Lung (tissue), 12 donors: Measurements from ENCODE around the gene CNRIP1. TPM values are rescaled to one million over a fixed set of nuclear protein-coding genes. Genes with fewer than 3 reads are reported as not detected.

ENCODE experiments used
- ATAC-seq: fragments of 200-7000 bp; cut with Tn5 transposase; one replicate; pipeline ENCODE4 v1.9.1; 2020; ENCODE audit warnings: moderate number of reproducible peaks; ENCODE audit not compliant: insufficient read depth, low FRiP score
- DNase-seq, 3 donors: peaks; one replicate each; pipeline ENCODE4 v3.0.0-alpha.2; 2013 to 2017
- H3K27ac ChIP-seq, 2 donors: one replicate each; pipeline ENCODE4 v1.5.1; 2013; ENCODE audit warnings: mild to moderate bottlenecking in 2 of 2, moderate library complexity in 2 of 2, control low read depth in 1 of 2, inconsistent platforms in 1 of 2, low read depth in 1 of 2, low read length in 1 of 2
- H3K27me3 ChIP-seq, 3 donors: one replicate each; pipeline ENCODE4 v1.5.1; 2013; ENCODE audit warnings: low read length in 2 of 3; ENCODE audit not compliant: control insufficient read depth in 3 of 3, insufficient read depth in 3 of 3
- H3K36me3 ChIP-seq, 4 donors: one replicate each; pipeline ENCODE4 v1.5.1; 2013; ENCODE audit warnings: low read length in 4 of 4, mild to moderate bottlenecking in 1 of 4, moderate library complexity in 1 of 4; ENCODE audit not compliant: control insufficient read depth in 4 of 4, insufficient read depth in 4 of 4
- H3K4me1 ChIP-seq, 5 donors: one replicate each; pipeline ENCODE4 v1.5.1; 2013; ENCODE audit warnings: low read length in 5 of 5, mild to moderate bottlenecking in 2 of 5, moderate library complexity in 1 of 5; ENCODE audit not compliant: control insufficient read depth in 5 of 5, insufficient read depth in 5 of 5
- H3K4me3 ChIP-seq: one replicate; pipeline ENCODE4 v1.5.1; 2013; ENCODE audit warnings: mild to moderate bottlenecking, control low read depth, moderate library complexity
- H3K9ac ChIP-seq, 2 donors: one replicate each; pipeline ENCODE4 v1.5.1; 2013; ENCODE audit warnings: low read length in 2 of 2, control low read depth in 1 of 2; ENCODE audit not compliant: insufficient read depth in 1 of 2
- H3K9me3 ChIP-seq, 4 donors: one replicate each; pipeline ENCODE4 v1.5.1; 2013; ENCODE audit warnings: low read length in 3 of 4, mild to moderate bottlenecking in 1 of 4, moderate library complexity in 1 of 4; ENCODE audit not compliant: control insufficient read depth in 4 of 4, insufficient read depth in 3 of 4
- CTCF ChIP-seq: IDR thresholded peaks from 2 replicates; pipeline ENCODE4 v1.5.1; 2012; ENCODE audit warnings: mild to moderate bottlenecking; ENCODE audit errors: control extremely low read depth, extremely low read depth
- WGBS, 2 donors: extraction: QIAGEN DNeasy Blood & Tissue Kit; methylation state at CpG; one replicate each; pipeline ENCODE4 v1.1.7; 2013; 5-methylcytosine and 5-hydroxymethylcytosine counted together
- polyA plus RNA-seq, 2 donors: library from polyadenylated mRNA; stranded (reverse); fragments of 200-250 nt; gene quantifications; one replicate each; pipeline ENCODE4 v1.2.1, GENCODE V29; 2013
- total RNA-seq, 2 donors: library from RNA; depleted of rRNA in 1 of 2; stranded (reverse); fragments of >200 nt in 1 of 2; gene quantifications; one replicate each; pipeline ENCODE4 v1.2.1, GENCODE V29; 2014 to 2021
- donor health status: control.
- donor health status: control.
- donor health status: Bipolar disorder and iron deficiency.
- donor health status: healthy.
- donor health status: DM: yes; HTN: yes; CAD: no.

CNRIP1 gene
- total and polyA plus RNA-seq, 4 donors = 9.0 to 29.3 (median 14.5) TPM

DNA sequence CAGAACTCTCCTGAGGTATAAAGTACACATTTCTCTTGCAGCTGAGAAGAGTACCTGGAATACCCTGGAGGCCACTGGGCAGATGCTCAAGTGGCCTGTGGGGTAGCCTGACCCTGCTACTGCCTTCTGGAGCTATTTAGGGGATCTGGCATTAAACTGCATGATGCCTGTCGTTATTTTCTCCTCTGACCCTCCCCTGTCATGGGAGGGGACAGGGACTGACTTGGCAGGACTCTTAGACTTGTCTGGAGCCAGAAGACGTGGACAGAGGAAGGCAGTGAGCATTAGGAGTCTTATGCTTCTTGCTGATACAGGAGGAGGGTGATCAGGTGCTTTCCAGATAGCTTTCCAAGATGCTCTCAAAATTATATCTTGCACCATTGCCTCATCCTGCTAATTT is 24.8 kb downstream of the CNRIP1 start:
- DNase-seq (no peak), ATAC-seq (no peak)
- Histone ChIP-seq H3K4me3 (no peak overlapping the region), H3K27me3 (no peaks in the 10 kb centered on the region), H3K27ac (no peak overlapping the region), H3K9me3 (no peaks in the 10 kb centered on the region), H3K4me1 (peaks cover 0 to 28% (median 0%) of the 10 kb centered on the region in 5 donors), H3K9ac (no peak overlapping the region), H3K36me3 (no peaks in the 10 kb centered on the region)
- WGBS, 2 donors = 43 to 58% methylated on average over 2 of the region's 2 CpGs
- TF ChIP-seq CTCF = no peak

- no peaks in the 10 kb centered on the region for H3K36me3 ChIP-seq
- peaks cover 0 to 28% (median 0%) of the 10 kb centered on the region in 5 donors for H3K4me1 ChIP-seq
- H3K9me3 ChIP-seq = no peaks in the 10 kb centered on the region
- no peak overlapping the region for H3K4me3 ChIP-seq
- no peak overlapping the region for H3K9ac ChIP-seq
- TF ChIP-seq CTCF = no peak
- no peak overlapping the region for H3K27ac ChIP-seq
- no peak for DNase-seq
- no peak for ATAC-seq
- 93 to 95% methylated on average over 3 of the region's 3 CpGs for WGBS, 2 donors
- no peaks in the 10 kb centered on the region for H3K27me3 ChIP-seq
Observed at GRCh38 chr2:68294187-68294586, 25.6 kb downstream of the CNRIP1 start.

GRCh38 chr2:68293755-68294154 is 26.0 kb downstream of the CNRIP1 start:
- H3K4me3 ChIP-seq = no peak overlapping the region
- H3K9me3 ChIP-seq = no peaks in the 10 kb centered on the region
- no peaks in the 10 kb centered on the region for H3K27me3 ChIP-seq
- H3K27ac ChIP-seq = no peak overlapping the region
- H3K9ac ChIP-seq = no peak overlapping the region
- H3K4me1 ChIP-seq = peaks cover 0 to 30% (median 0%) of the 10 kb centered on the region in 5 donors
- no peak for TF ChIP-seq CTCF
- 78% methylated on average over 6 of the region's 6 CpGs for WGBS, 2 donors
- H3K36me3 ChIP-seq = no peaks in the 10 kb centered on the region
- DNase-seq (no peak), ATAC-seq (no peak)

GRCh38 chr2:68293024-68293423 is 26.7 kb downstream of the CNRIP1 start:
- peaks cover 0 to 37% (median 0%) of the 10 kb centered on the region in 5 donors for H3K4me1 ChIP-seq
- no peak for DNase-seq
- H3K9ac ChIP-seq = no peak overlapping the region
- H3K9me3 ChIP-seq = no peaks in the 10 kb centered on the region
- H3K27me3 ChIP-seq = no peaks in the 10 kb centered on the region
- no peak for TF ChIP-seq CTCF
- H3K27ac ChIP-seq = no peak overlapping the region
- WGBS, 2 donors = 82 to 88% methylated on average over 4 of the region's 4 CpGs
- no peak overlapping the region for H3K4me3 ChIP-seq
- no peaks in the 10 kb centered on the region for H3K36me3 ChIP-seq
- ATAC-seq = no peak
